ENCODE results near the gene LDAH. TPM values are rescaled to one million over a fixed set of nuclear protein-coding genes. Genes with fewer than 3 reads are reported as not detected.

LDAH gene
- total RNA-seq, 1 donor from 2014 or later = 18.3 TPM

DNA sequence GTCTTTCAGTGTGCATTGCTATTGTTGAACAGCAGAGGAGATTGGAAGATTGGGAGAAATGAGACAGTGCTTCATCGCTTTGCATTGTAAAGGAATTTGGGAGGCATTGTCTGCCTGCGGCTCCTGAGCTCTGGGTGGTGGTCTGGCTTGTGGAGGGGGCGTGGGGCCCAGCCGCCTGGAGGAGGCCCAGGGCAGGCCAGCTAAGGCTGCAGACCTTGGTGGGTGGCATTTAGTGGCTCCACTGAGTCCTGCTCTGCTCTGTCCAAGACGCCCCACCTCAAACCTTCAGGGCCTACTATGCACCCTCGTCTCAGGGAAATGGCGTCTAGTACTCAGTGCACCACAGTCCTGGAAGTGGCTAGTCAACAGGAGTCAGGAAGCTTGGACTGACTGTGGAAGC lies 166.3 kb downstream of the LDAH start:
- Histone ChIP-seq H3K36me3 (no peaks in the 10 kb centered on the region), H3K4me3 (no peak overlapping the region), H3K27ac (no peak overlapping the region), H3K4me1 (peaks cover 2% of the 10 kb centered on the region), H3K27me3 (ENCODE audit: low read depth) (peaks cover 8% of the 10 kb centered on the region), H3K9me3 (no peaks in the 10 kb centered on the region)
- DNase-seq = peak; percentile 14
- no peak for TF ChIP-seq CTCF (IDR thresholded peaks at IDR 0.05)
- intact Hi-C loops (cut with DNase I) = no loop called here
- ATAC-seq = no peak

DNA sequence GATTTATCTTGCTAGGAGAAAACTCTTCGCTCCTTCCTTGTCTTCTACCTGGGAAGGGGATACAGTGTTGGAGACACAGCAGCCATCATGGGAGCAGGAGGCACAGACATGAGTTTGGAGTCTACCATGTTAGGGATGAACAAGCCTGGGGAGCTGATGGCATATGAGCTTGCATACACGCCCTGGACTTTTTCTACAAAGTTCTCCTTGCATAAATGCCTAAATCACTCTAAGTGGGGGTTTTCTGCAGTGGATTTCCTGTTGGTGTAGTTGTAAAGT lies 168.4 kb downstream of the LDAH start:
- H3K27ac ChIP-seq = no peak overlapping the region
- no peaks in the 10 kb centered on the region for H3K27me3 ChIP-seq (ENCODE audit: low read depth)
- peaks cover 15% of the 10 kb centered on the region for H3K4me1 ChIP-seq
- no peak for DNase-seq
- no peak for ATAC-seq
- intact Hi-C loops (cut with DNase I) = no loop called here
- TF ChIP-seq CTCF (IDR thresholded peaks at IDR 0.05) = no peak
- H3K36me3 ChIP-seq = no peaks in the 10 kb centered on the region
- no peak overlapping the region for H3K4me3 ChIP-seq
- H3K9me3 ChIP-seq = no peaks in the 10 kb centered on the region

- Histone ChIP-seq H3K4me1 (peaks cover 21% of the 10 kb centered on the region), H3K4me3 (no peak overlapping the region), H3K27me3 (ENCODE audit: low read depth) (no peaks in the 10 kb centered on the region), H3K36me3 (no peaks in the 10 kb centered on the region), H3K9me3 (no peaks in the 10 kb centered on the region), H3K27ac (no peak overlapping the region)
- no peak for TF ChIP-seq CTCF (IDR thresholded peaks at IDR 0.05)
- peak; percentile 29 for DNase-seq
- no peak for ATAC-seq
- intact Hi-C loops (cut with DNase I) = no loop called here
Observed at GRCh38 chr2:20653695-20654534, 169.0 kb downstream of the LDAH start.

GRCh38 chr2:20652673-20653575 lies 170.0 kb downstream of the LDAH start:
- intact Hi-C loops (cut with DNase I) = no loop called here

DNA sequence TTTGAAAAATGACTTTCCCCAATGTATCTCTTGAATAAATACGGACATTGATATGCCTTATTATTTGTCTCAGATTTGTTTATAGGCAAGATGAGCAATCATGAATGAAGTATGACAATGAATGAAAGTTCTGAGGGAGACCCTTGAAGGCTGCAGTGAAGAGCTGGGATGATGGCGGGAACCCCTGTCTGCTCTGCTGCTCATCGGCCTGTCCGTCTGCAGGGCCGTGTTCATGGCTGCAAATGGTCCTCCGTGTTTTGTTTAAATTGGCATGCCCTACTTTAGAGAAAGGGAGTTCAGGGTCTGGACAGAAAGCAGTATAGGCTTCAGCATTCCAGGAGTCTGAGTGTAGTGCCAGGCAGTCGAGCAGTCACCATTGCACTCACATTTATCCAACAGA lies 170.8 kb downstream of the LDAH start:
- Histone ChIP-seq H3K27me3 (ENCODE audit: low read depth) (no peaks in the 10 kb centered on the region), H3K9me3 (no peaks in the 10 kb centered on the region), H3K4me3 (no peak overlapping the region), H3K4me1 (peaks cover 30% of the 10 kb centered on the region), H3K36me3 (no peaks in the 10 kb centered on the region), H3K27ac (no peak overlapping the region)
- DNase-seq (peak; percentile 30), ATAC-seq (no peak)
- intact Hi-C loops (cut with DNase I) = no loop called here
- TF ChIP-seq CTCF (IDR thresholded peaks at IDR 0.05) = no peak

More at GRCh38 chr2:20652673-20653575, 170.0 kb downstream of the LDAH start:
- no peak for ATAC-seq
- Histone ChIP-seq H3K27ac (no peak overlapping the region), H3K36me3 (no peaks in the 10 kb centered on the region), H3K27me3 (ENCODE audit: low read depth) (no peaks in the 10 kb centered on the region), H3K4me3 (no peak overlapping the region), H3K4me1 (peaks cover 25% of the 10 kb centered on the region), H3K9me3 (no peaks in the 10 kb centered on the region)
- no peak for TF ChIP-seq CTCF (IDR thresholded peaks at IDR 0.05)
- peak; percentile 28 for DNase-seq
